Endothelial cell of umbilical vein (primary cell): ENCODE results near the gene GCSH. TPM values are rescaled to one million over a fixed set of nuclear protein-coding genes. Genes with fewer than 3 reads are reported as not detected.

Experiments
- BruUV-seq: library from RNA; stranded (reverse); fragments of 400-500 nt; replicated peaks from 2 replicates; lab custom pipeline; 2021; lab: Mats Ljungman, UMichigan
- CTCF ChIA-PET: fragments of 300-600, 350-600 bp; sonication (Branson Sonifier 250); formaldehyde crosslinking; loops from one replicate; lab custom pipeline; 2021; ENCODE audit warnings: antibody characterized with exemption, inconsistent platforms; lab: Charles Lee
- POLR2A ChIA-PET: fragments of 300-600, 350-600 bp; sonication (Branson Sonifier 250); formaldehyde crosslinking; loops from one replicate; lab custom pipeline; 2021; ENCODE audit warnings: antibody characterized with exemption, inconsistent platforms; lab: Charles Lee
- DNase-seq: peaks from one replicate; pipeline ENCODE4 v3.0.0-alpha.2; 2011; ENCODE audit warnings: low read depth, low spot score
- FAIRE-seq: peaks from 2 replicates; lab custom pipeline; 2011; peaks lifted over from hg19 to GRCh38; lab: Jason Lieb, UNC
- H2AFZ ChIP-seq: 2 replicates; pipeline ENCODE4 v1.6.0; 2012; ENCODE audit warnings: low read depth, low read length, control low read depth, inconsistent platforms
- H3K27ac ChIP-seq: 2 replicates; pipeline ENCODE4 v1.5.1; 2011; ENCODE audit warnings: low read depth, mild to moderate bottlenecking, control low read depth, low read length, moderate library complexity; ENCODE audit not compliant: insufficient read depth
- H3K27me3 ChIP-seq, 2 experiments: 2 replicates each; pipeline versions ENCODE4 v1.6.0 to v1.6.1; 2011; ENCODE audit warnings: low read length in 2 of 2, mixed read lengths in 1 of 2; ENCODE audit not compliant: control insufficient read depth in 2 of 2, insufficient read depth in 2 of 2
- H3K36me3 ChIP-seq, 2 experiments: 2 replicates in 1 of 2; 3 replicates in 1 of 2; pipeline ENCODE4 v1.5.1; 2011; ENCODE audit warnings: low read length in 2 of 2, mild to moderate bottlenecking in 1 of 2, moderate library complexity in 1 of 2; ENCODE audit not compliant: control insufficient read depth in 2 of 2, insufficient read depth in 2 of 2; ENCODE audit errors: extremely low read depth in 1 of 2
- H3K4me1 ChIP-seq: 3 replicates; pipeline ENCODE4 v1.5.1; 2011; ENCODE audit warnings: mild to moderate bottlenecking, low read length; ENCODE audit not compliant: control insufficient read depth, insufficient read depth; ENCODE audit errors: extremely low read depth
- H3K4me2 ChIP-seq: 2 replicates; pipeline ENCODE4 v1.6.1; 2011; ENCODE audit warnings: low read length, control low read depth, mixed read lengths; ENCODE audit not compliant: insufficient read depth
- H3K4me3 ChIP-seq, 3 experiments: fragments of 200-600 bp in 1 of 3; sonication (generic), shearing (Covaris generic) in 1 of 3; replicated peaks in 1 of 3; 2 replicates each; pipeline ENCODE4 v1.5.1; 2011 to 2016; ENCODE audit warnings: control low read depth in 3 of 3, low read length in 3 of 3, mild to moderate bottlenecking in 2 of 3, inconsistent platforms in 1 of 3, low read depth in 1 of 3, moderate library complexity in 1 of 3; ENCODE audit not compliant: insufficient read depth in 1 of 3
- H3K79me2 ChIP-seq: 2 replicates; pipeline ENCODE4 v1.6.0; 2012; ENCODE audit warnings: low read length, inconsistent platforms; ENCODE audit not compliant: control insufficient read depth, insufficient read depth
- H3K9ac ChIP-seq: replicated peaks from 2 replicates; pipeline ENCODE3; 2011; ENCODE audit warnings: low read length, control low read depth; ENCODE audit not compliant: insufficient read depth; ENCODE audit errors: extremely low read depth
- H3K9me1 ChIP-seq: replicated peaks from 3 replicates; pipeline ENCODE4 v1.6.0; 2011; ENCODE audit warnings: mild to moderate bottlenecking, low read length; ENCODE audit not compliant: control insufficient read depth, insufficient read depth; ENCODE audit errors: extremely low read depth
- H3K9me3 ChIP-seq: replicated peaks from 2 replicates; pipeline ENCODE4 v1.5.1; 2012; ENCODE audit warnings: low read length, inconsistent platforms; ENCODE audit not compliant: control insufficient read depth, insufficient read depth
- H4K20me1 ChIP-seq: replicated peaks from 2 replicates; pipeline ENCODE3; 2011; ENCODE audit warnings: mild to moderate bottlenecking, low read length; ENCODE audit not compliant: control insufficient read depth, insufficient read depth; ENCODE audit errors: extremely low read depth
- CTCF ChIP-seq, 2 donors: IDR thresholded peaks; 1 replicate in 1 of 2; 2 replicates in 1 of 2; pipeline ENCODE4 v1.5.1; 2011; ENCODE audit warnings: low read length in 2 of 2, mild to moderate bottlenecking in 2 of 2, moderate library complexity in 2 of 2, control low read depth in 1 of 2, inconsistent platforms in 1 of 2, low read depth in 1 of 2; ENCODE audit not compliant: insufficient read depth in 1 of 2; ENCODE audit errors: extremely low read depth in 1 of 2
- EZH2 ChIP-seq: IDR thresholded peaks from 2 replicates; pipeline ENCODE4 v1.6.1; 2012; ENCODE audit warnings: borderline replicate concordance, low read depth, mild to moderate bottlenecking, moderate library complexity, low read length, inconsistent platforms; ENCODE audit not compliant: severe bottlenecking
- FOS ChIP-seq: IDR thresholded peaks from 2 replicates; pipeline ENCODE4 v1.6.1; 2011; ENCODE audit warnings: mild to moderate bottlenecking, low read length, moderate library complexity, borderline replicate concordance; ENCODE audit not compliant: insufficient read depth
- GATA2 ChIP-seq: IDR thresholded peaks from 2 replicates; pipeline ENCODE4 v1.7.0; 2011; ENCODE audit warnings: low read depth, mild to moderate bottlenecking, moderate library complexity, mixed read lengths, low read length; ENCODE audit not compliant: insufficient read length, insufficient read depth
- JUN ChIP-seq: IDR thresholded peaks from 2 replicates; pipeline ENCODE4 v1.6.1; 2011; ENCODE audit warnings: borderline replicate concordance, low read depth; ENCODE audit not compliant: insufficient read length, insufficient read depth
- MAX ChIP-seq: IDR thresholded peaks from 2 replicates; pipeline ENCODE4 v1.6.1; 2011; ENCODE audit not compliant: insufficient read depth, insufficient read length
- MYC ChIP-seq: IDR thresholded peaks from one replicate; pipeline ENCODE4 v1.6.1; 2011; ENCODE audit warnings: mild to moderate bottlenecking, low read depth, low read length
- POLR2A ChIP-seq: IDR thresholded peaks from 2 replicates; pipeline ENCODE4 v1.6.1; 2012; ENCODE audit warnings: low read depth, mild to moderate bottlenecking, control low read depth, low read length
- POLR2AphosphoS5 ChIP-seq: IDR thresholded peaks from 2 replicates; pipeline ENCODE4 v1.6.1; 2012; ENCODE audit warnings: low read depth, mild to moderate bottlenecking, control low read depth, low read length, moderate library complexity; ENCODE audit not compliant: insufficient read depth
- dilution Hi-C: fragments of 300-500 bp; cut with MboI; formaldehyde crosslinking; loops from one replicate; pipeline ENCODE4 v1.15.0; 2019; ENCODE audit warnings: low sequenced_read_pairs; ENCODE audit not compliant: extremely low pct_ligation_motif_present
- intact Hi-C: fragments of 100-400 bp; cut with micrococcal nuclease; formaldehyde crosslinking; loops from one replicate; pipeline ENCODE4 v1.10.0; 2022
- polyA plus RNA-seq, 4 experiments: library from polyadenylated mRNA; depleted of rRNA in 3 of 4; stranded (reverse) in 3 of 4; unstranded in 1 of 4; fragments of >200 nt; gene quantifications; 2 replicates each; pipeline versions ENCODE4 v1.2.1 to v1.2.3, GENCODE V29; 2011 to 2012; ENCODE audit warnings: missing spikeins in 1 of 4
- total RNA-seq: library from RNA; stranded (reverse); gene quantifications from 2 replicates; pipeline ENCODE4 v1.2.3, GENCODE V29; 2021

GCSH gene
- total and polyA plus RNA-seq, 2 donors (not counting 3 experiments of a cell fraction or from before 2014, with no cell fraction given): 6.9 to 31.1 TPM

- dilution Hi-C loops: no loop called here
- no peak overlapping the region for H3K27ac ChIP-seq
- H3K9me1 ChIP-seq: no peaks in the 10 kb centered on the region
- H3K36me3 ChIP-seq: no peaks in the 10 kb centered on the region
- no peak overlapping the region for H2AFZ ChIP-seq
- no peaks in the 10 kb centered on the region for H3K4me1 ChIP-seq
- no peaks in the 10 kb centered on the region for H4K20me1 ChIP-seq
- ChIA-PET POLR2A (no interaction called here), CTCF (interaction anchor here (1.2 kb wide), 2 partner anchors 61 to 108 kb away, joined by 4 to 5 read pairs; partner anchors contain the start of gene ATMIN)
- no peaks in the 10 kb centered on the region for H3K79me2 ChIP-seq
- TF ChIP-seq MAX (no peak), EZH2 (no peak), FOS (no peak), POLR2AphosphoS5 (no peak), GATA2 (no peak)
- H3K4me2 ChIP-seq: no peak overlapping the region
- BruUV-seq: no TSS peak
- no peak for FAIRE-seq
- H3K9me3 ChIP-seq: no peaks in the 10 kb centered on the region
- H3K4me3 ChIP-seq: no peak overlapping the region
- no peak overlapping the region for H3K9ac ChIP-seq
- DNase-seq: no peak
- intact Hi-C loops: no loop called here
- H3K27me3 ChIP-seq: peaks cover 0 to 2% of the 10 kb centered on the region in 2 experiments
Measured at GRCh38 chr16:81143921-81144471, 47.8 kb upstream of the GCSH start.

- ChIA-PET CTCF (interaction anchor here (1.3 kb wide), 1 partner anchor 38 kb away, joined by 4 read pairs; no protein-coding TSS in a partner anchor), POLR2A (no interaction called here)
- FAIRE-seq (no peak), DNase-seq (no peak)
- TF ChIP-seq POLR2A (no peak), EZH2 (no peak), POLR2AphosphoS5 (no peak), JUN (no peak), MAX (no peak), CTCF (IDR thresholded peaks at IDR 0.05; ENCODE audit: extremely low read depth in 1 of 2, insufficient read depth in 1 of 2, low read depth in 1 of 2, low read length in 2 of 2) (no peak), FOS (no peak), GATA2 (no peak), MYC (no peak)
- no peaks in the 10 kb centered on the region for H3K4me1 ChIP-seq
- intact Hi-C loops (no loop called here), dilution Hi-C loops (no loop called here)
- H3K9me1 ChIP-seq: no peaks in the 10 kb centered on the region
- H3K79me2 ChIP-seq: no peaks in the 10 kb centered on the region
- H3K4me2 ChIP-seq: no peak overlapping the region
- H4K20me1 ChIP-seq: no peaks in the 10 kb centered on the region
- no TSS peak for BruUV-seq
- no peak overlapping the region for H3K4me3 ChIP-seq
- no peak overlapping the region for H2AFZ ChIP-seq
- H3K9me3 ChIP-seq: no peaks in the 10 kb centered on the region
- H3K27ac ChIP-seq: no peak overlapping the region
- peaks cover 0 to 2% of the 10 kb centered on the region in 2 experiments for H3K27me3 ChIP-seq
- H3K36me3 ChIP-seq: no peaks in the 10 kb centered on the region
- H3K9ac ChIP-seq: no peak overlapping the region
Measured at GRCh38 chr16:81142864-81143263, 46.7 kb upstream of the GCSH start.
